ENCODE results near the gene PDE7B.

PDE7B gene

GRCh38 chr6:136038531-136038930, 187.0 kb downstream of the PDE7B start:
- DNase-seq, result no peak
- H3K4me3 ChIP-seq (ENCODE audit: low read length), result no peak overlapping the region
- TF ChIP-seq CTCF (IDR thresholded peaks at IDR 0.05; ENCODE audit: low read length), result no peak
- no peak for TF ChIP-seq EZH2 (optimal IDR thresholded peaks at IDR 0.05; ENCODE audit: low read depth, low read length)
- TF ChIP-seq EZH2phosphoT487 (IDR thresholded peaks at IDR 0.05; ENCODE audit: low read length), result no peak
- no peak overlapping the region for H3K9ac ChIP-seq (ENCODE audit: low read length)
- H3K4me1 ChIP-seq (ENCODE audit: low read length), result peaks cover 13% of the 10 kb centered on the region
- H3K9me3 ChIP-seq (replicated peaks; ENCODE audit: insufficient read depth, low read length), result no peaks in the 10 kb centered on the region
- H3F3A ChIP-seq (ENCODE audit: insufficient read depth, low read length), result no peaks in the 10 kb centered on the region
- no peaks in the 10 kb centered on the region for H3K79me2 ChIP-seq (ENCODE audit: low read length)
- H2AFZ ChIP-seq (ENCODE audit: low read length), result no peak overlapping the region
- no peak overlapping the region for H3K27ac ChIP-seq (ENCODE audit: low read length)
- H3K9me2 ChIP-seq (replicated peaks; ENCODE audit: insufficient read depth, low read length), result no peaks in the 10 kb centered on the region
- no peaks in the 10 kb centered on the region for H3K36me3 ChIP-seq (replicated peaks; ENCODE audit: insufficient read depth, low read length)
- H3K4me2 ChIP-seq (ENCODE audit: low read depth, low read length), result no peak overlapping the region
- no peaks in the 10 kb centered on the region for H4K20me1 ChIP-seq (ENCODE audit: insufficient read depth, low read length)
- H3K27me3 ChIP-seq (replicated peaks; ENCODE audit: insufficient read depth, low read length), result no peaks in the 10 kb centered on the region

GRCh38 chr6:136039185-136039584, 187.7 kb downstream of the PDE7B start:
- Histone ChIP-seq H3K4me1 (ENCODE audit: low read length) (peaks cover 13% of the 10 kb centered on the region), H3K36me3 (replicated peaks; ENCODE audit: insufficient read depth, low read length) (no peaks in the 10 kb centered on the region), H3K4me2 (ENCODE audit: low read depth, low read length) (no peak overlapping the region), H3K9ac (ENCODE audit: low read length) (no peak overlapping the region), H3K27me3 (replicated peaks; ENCODE audit: insufficient read depth, low read length) (no peaks in the 10 kb centered on the region), H3K9me2 (replicated peaks; ENCODE audit: insufficient read depth, low read length) (no peaks in the 10 kb centered on the region), H3F3A (ENCODE audit: insufficient read depth, low read length) (no peaks in the 10 kb centered on the region), H3K9me3 (replicated peaks; ENCODE audit: insufficient read depth, low read length) (no peaks in the 10 kb centered on the region), H3K79me2 (ENCODE audit: low read length) (no peaks in the 10 kb centered on the region), H3K27ac (ENCODE audit: low read length) (no peak overlapping the region), H3K4me3 (ENCODE audit: low read length) (no peak overlapping the region), H4K20me1 (ENCODE audit: insufficient read depth, low read length) (no peaks in the 10 kb centered on the region), H2AFZ (ENCODE audit: low read length) (no peak overlapping the region)
- TF ChIP-seq CTCF (IDR thresholded peaks at IDR 0.05; ENCODE audit: low read length) (no peak), EZH2phosphoT487 (IDR thresholded peaks at IDR 0.05; ENCODE audit: low read length) (no peak), EZH2 (optimal IDR thresholded peaks at IDR 0.05; ENCODE audit: low read depth, low read length) (no peak)
- no peak for DNase-seq

- no peaks in the 10 kb centered on the region for H3K79me2 ChIP-seq (ENCODE audit: low read length)
- no peaks in the 10 kb centered on the region for H3K27me3 ChIP-seq (replicated peaks; ENCODE audit: insufficient read depth, low read length)
- no peak overlapping the region for H3K4me2 ChIP-seq (ENCODE audit: low read depth, low read length)
Observed at GRCh38 chr6:136050475-136050874, 199.0 kb downstream of the PDE7B start.

More at GRCh38 chr6:136050475-136050874, 199.0 kb downstream of the PDE7B start:
- Histone ChIP-seq H2AFZ (ENCODE audit: low read length) (no peak overlapping the region), H3K9ac (ENCODE audit: low read length) (no peak overlapping the region), H3K4me3 (ENCODE audit: low read length) (no peak overlapping the region), H3K9me3 (replicated peaks; ENCODE audit: insufficient read depth, low read length) (no peaks in the 10 kb centered on the region), H4K20me1 (ENCODE audit: insufficient read depth, low read length) (no peaks in the 10 kb centered on the region), H3K9me2 (replicated peaks; ENCODE audit: insufficient read depth, low read length) (no peaks in the 10 kb centered on the region), H3K4me1 (ENCODE audit: low read length) (peaks cover 6% of the 10 kb centered on the region; the same call in 1 of the 2 replicates), H3F3A (ENCODE audit: insufficient read depth, low read length) (no peaks in the 10 kb centered on the region), H3K36me3 (replicated peaks; ENCODE audit: insufficient read depth, low read length) (no peaks in the 10 kb centered on the region), H3K27ac (ENCODE audit: low read length) (no peak overlapping the region)
- DNase-seq, result no peak
- TF ChIP-seq CTCF (IDR thresholded peaks at IDR 0.05; ENCODE audit: low read length), result no peak
- no peak for TF ChIP-seq EZH2phosphoT487 (IDR thresholded peaks at IDR 0.05; ENCODE audit: low read length)
- TF ChIP-seq EZH2 (optimal IDR thresholded peaks at IDR 0.05; ENCODE audit: low read depth, low read length), result no peak

All from MM.1S (cell line).